CD14-positive monocyte (primary cell): ENCODE measurements around the gene CLN5. TPM values are rescaled to one million over a fixed set of nuclear protein-coding genes. Genes with fewer than 3 reads are reported as not detected.

ENCODE experiments used
- DNase-seq, 3 donors: peaks; one replicate each; pipeline ENCODE4 v3.0.0-alpha.2; 2011 to 2022
- H2AFZ ChIP-seq: 2 replicates; pipeline ENCODE4 v1.6.0; 2012; ENCODE audit warnings: mild to moderate bottlenecking, low read depth, low read length, inconsistent platforms; ENCODE audit not compliant: insufficient read depth, poor library complexity, severe bottlenecking
- H3K27ac ChIP-seq, 2 donors: 1 replicate in 1 of 2; 2 replicates in 1 of 2; pipeline ENCODE4 v1.5.1; 2012 to 2013; ENCODE audit warnings: low read length in 2 of 2, control low read depth in 1 of 2, inconsistent platforms in 1 of 2, low read depth in 1 of 2, mild to moderate bottlenecking in 1 of 2
- H3K27me3 ChIP-seq, 2 donors: one replicate each; pipeline versions ENCODE4 v1.6.0 to v1.6.1; 2011 to 2013; ENCODE audit warnings: low read length in 2 of 2; ENCODE audit not compliant: control insufficient read depth in 2 of 2, insufficient read depth in 2 of 2
- H3K36me3 ChIP-seq, 2 donors: replicated peaks in 1 of 2; 1 replicate in 1 of 2; 2 replicates in 1 of 2; pipeline versions ENCODE4 v1.5.1 to v1.6.1; 2012 to 2013; ENCODE audit warnings: low read length in 2 of 2, control low read depth in 1 of 2, inconsistent platforms in 1 of 2, mild to moderate bottlenecking in 1 of 2; ENCODE audit not compliant: insufficient read depth in 2 of 2, control insufficient read depth in 1 of 2
- H3K4me1 ChIP-seq, 2 donors: 1 replicate in 1 of 2; 2 replicates in 1 of 2; pipeline versions ENCODE4 v1.5.1 to v1.6.1; 2012 to 2013; ENCODE audit warnings: low read length in 2 of 2, control low read depth in 1 of 2, inconsistent platforms in 1 of 2, mild to moderate bottlenecking in 1 of 2, moderate library complexity in 1 of 2; ENCODE audit not compliant: insufficient read depth in 2 of 2, control insufficient read depth in 1 of 2
- H3K4me2 ChIP-seq: replicated peaks from 2 replicates; pipeline ENCODE3; 2012; ENCODE audit warnings: low read length, moderate library complexity, mild to moderate bottlenecking; ENCODE audit not compliant: poor library complexity, severe bottlenecking; ENCODE audit errors: extremely low read depth
- H3K4me3 ChIP-seq, 3 experiments: fragments of 200-600 bp in 1 of 3; sonication (generic) in 1 of 3; replicated peaks in 1 of 3; 1 replicate in 2 of 3; 2 replicates in 1 of 3; pipeline ENCODE4 v1.5.1; 2011 to 2013; ENCODE audit warnings: low read length in 3 of 3, mild to moderate bottlenecking in 3 of 3, control low read depth in 2 of 3, low read depth in 2 of 3, inconsistent platforms in 1 of 3, moderate library complexity in 1 of 3
- H3K79me2 ChIP-seq: 2 replicates; pipeline ENCODE4 v1.6.0; 2012; ENCODE audit warnings: mild to moderate bottlenecking, control low read depth, inconsistent platforms, low read length, moderate library complexity; ENCODE audit not compliant: insufficient read depth
- H3K9ac ChIP-seq: 2 replicates; pipeline ENCODE4 v1.6.0; 2017; ENCODE audit warnings: low read length, mild to moderate bottlenecking; ENCODE audit not compliant: insufficient read depth, poor library complexity, severe bottlenecking
- H3K9me3 ChIP-seq, 2 donors: replicated peaks in 1 of 2; 1 replicate in 1 of 2; 2 replicates in 1 of 2; pipeline versions ENCODE4 v1.5.1 to v1.6.1; 2012 to 2013; ENCODE audit warnings: low read length in 2 of 2, control low read depth in 1 of 2; ENCODE audit not compliant: control insufficient read depth in 1 of 2, insufficient read depth in 1 of 2
- H4K20me1 ChIP-seq: 2 replicates; pipeline ENCODE4 v1.6.0; 2012; ENCODE audit warnings: mild to moderate bottlenecking, low read length, control low read depth, moderate library complexity; ENCODE audit not compliant: insufficient read depth
- H3K27ac Mint-ChIP-seq, 7 donors: one replicate each; pipeline ENCODE4 v1.8.0; 2020; ENCODE audit warnings: mild to moderate bottlenecking in 7 of 7, mixed read lengths in 7 of 7, moderate library complexity in 6 of 7, inconsistent platforms in 2 of 7
- H3K27me3 Mint-ChIP-seq, 3 donors: one replicate each; pipeline ENCODE4 v1.8.0; 2021 to 2022; ENCODE audit warnings: low read depth in 3 of 3, mild to moderate bottlenecking in 3 of 3, mixed read lengths in 3 of 3, moderate library complexity in 3 of 3, inconsistent platforms in 1 of 3
- H3K36me3 Mint-ChIP-seq, 2 donors: one replicate each; pipeline ENCODE4 v1.8.0; 2020; ENCODE audit warnings: mixed read lengths in 2 of 2, inconsistent platforms in 1 of 2, mild to moderate bottlenecking in 1 of 2
- H3K4me1 Mint-ChIP-seq: one replicate; pipeline ENCODE4 v1.8.0; 2020; ENCODE audit warnings: mild to moderate bottlenecking, mixed read lengths
- H3K4me3 Mint-ChIP-seq, 2 donors: one replicate each; pipeline ENCODE4 v1.8.0; 2020; ENCODE audit warnings: mild to moderate bottlenecking in 2 of 2, mixed read lengths in 2 of 2, moderate library complexity in 1 of 2
- H3K9me3 Mint-ChIP-seq, 7 donors: one replicate each; pipeline ENCODE4 v1.8.0; 2020 to 2022; ENCODE audit warnings: mixed read lengths in 7 of 7, mild to moderate bottlenecking in 6 of 7, moderate library complexity in 6 of 7, inconsistent platforms in 2 of 7
- CTCF ChIP-seq: fragments of 200-600 bp; IDR thresholded peaks from one replicate; pipeline ENCODE4 v1.8.0; 2022; ENCODE audit warnings: antibody characterized with exemption, mild to moderate bottlenecking
- WGBS: methylation state at CpG from one replicate; pipeline ENCODE4 v1.1.5; 2013; ENCODE audit warnings: missing lambda C conversion rate; ENCODE audit not compliant: insufficient coverage; 5-methylcytosine and 5-hydroxymethylcytosine counted together
- intact Hi-C, 2 donors: fragments of 100-400 bp; cut with micrococcal nuclease; formaldehyde crosslinking; loops; one replicate each; pipeline versions ENCODE4 v1.15.0 to v1.15.1; 2023
- polyA plus RNA-seq, 3 donors: library from polyadenylated mRNA; depleted of rRNA in 1 of 3; unstranded in 2 of 3; stranded (reverse) in 1 of 3; fragments of 300-500 nt in 2 of 3; fragments of >200 nt in 1 of 3; fragmentation: Illumina TruSeq in 2 of 3; gene quantifications; 1 replicate in 2 of 3; 2 replicates in 1 of 3; pipeline ENCODE4 v1.2.3, GENCODE V29; 2012 to 2021

Gene CLN5
- polyA plus RNA-seq, 3 donors: 9.8 to 22.1 (median 21.5) TPM

GRCh38 chr13:77019756-77020155 is 27.9 kb downstream of the CLN5 start:
- Histone ChIP-seq H2AFZ (no peak overlapping the region), H3K79me2 (peaks cover 100% of the 10 kb centered on the region), H4K20me1 (peaks cover 100% of the 10 kb centered on the region), H3K4me2 (no peak overlapping the region), H3K9ac (no peak overlapping the region), H3K4me1 (peaks cover 12 to 28% of the 10 kb centered on the region in 2 donors), H3K27me3 (no peaks in the 10 kb centered on the region), H3K36me3 (peaks cover 45 to 82% of the 10 kb centered on the region in 2 donors), H3K9me3 (no peaks in the 10 kb centered on the region), H3K4me3 (no peak overlapping the region), H3K27ac (no peak overlapping the region)
- intact Hi-C loops: no loop called here
- Mint-ChIP-seq H3K27me3 (no peaks in the 10 kb centered on the region), H3K4me3 (no peak overlapping the region), H3K4me1 (peaks cover 36% of the 10 kb centered on the region), H3K9me3 (no peaks in the 10 kb centered on the region), H3K27ac (no peak overlapping the region), H3K36me3 (peaks cover 40 to 59% of the 10 kb centered on the region in 2 donors)
- DNase-seq: no peak
- no peak for TF ChIP-seq CTCF

GRCh38 chr13:77022341-77022740 is 30.5 kb downstream of the CLN5 start:
- Mint-ChIP-seq H3K4me1 (peaks cover 51% of the 10 kb centered on the region), H3K4me3 (peak overlapping the region in 1 of 2 donors; percentile 39), H3K27me3 (peaks cover 0 to 2% (median 1%) of the 10 kb centered on the region in 3 donors), H3K9me3 (peaks cover 0 to 2% (median 0%) of the 10 kb centered on the region in 7 donors), H3K27ac (peak overlapping the region in 6 of 7 donors; percentile 55 to 85 (median 72)), H3K36me3 (peaks cover 21 to 37% of the 10 kb centered on the region in 2 donors)
- Histone ChIP-seq H3K79me2 (peaks cover 96% of the 10 kb centered on the region), H3K9me3 (no peaks in the 10 kb centered on the region), H3K4me3 (no peak overlapping the region), H3K4me2 (peak overlapping the region; percentile 7), H4K20me1 (peaks cover 90% of the 10 kb centered on the region), H3K36me3 (peaks cover 20 to 56% of the 10 kb centered on the region in 2 donors), H2AFZ (no peak overlapping the region), H3K27me3 (no peaks in the 10 kb centered on the region), H3K9ac (no peak overlapping the region), H3K4me1 (peaks cover 24 to 43% of the 10 kb centered on the region in 2 donors), H3K27ac (peak overlapping the region in 1 of 2 donors; percentile 55)
- intact Hi-C loops: no loop called here
- no peak for TF ChIP-seq CTCF
- WGBS: 0% methylated on average over 1 of the region's 3 CpGs
- peak in 2 of 3 donors; percentile 14 to 18 for DNase-seq
